NCI-H1417 (cell line): ENCODE data around the gene TNS4.

ENCODE experiments used
- DNase-seq, 3 experiments: peaks; one replicate each; lab custom pipeline; 2025; lab: John Stamatoyannopoulos, UW

TNS4 gene

DNA sequence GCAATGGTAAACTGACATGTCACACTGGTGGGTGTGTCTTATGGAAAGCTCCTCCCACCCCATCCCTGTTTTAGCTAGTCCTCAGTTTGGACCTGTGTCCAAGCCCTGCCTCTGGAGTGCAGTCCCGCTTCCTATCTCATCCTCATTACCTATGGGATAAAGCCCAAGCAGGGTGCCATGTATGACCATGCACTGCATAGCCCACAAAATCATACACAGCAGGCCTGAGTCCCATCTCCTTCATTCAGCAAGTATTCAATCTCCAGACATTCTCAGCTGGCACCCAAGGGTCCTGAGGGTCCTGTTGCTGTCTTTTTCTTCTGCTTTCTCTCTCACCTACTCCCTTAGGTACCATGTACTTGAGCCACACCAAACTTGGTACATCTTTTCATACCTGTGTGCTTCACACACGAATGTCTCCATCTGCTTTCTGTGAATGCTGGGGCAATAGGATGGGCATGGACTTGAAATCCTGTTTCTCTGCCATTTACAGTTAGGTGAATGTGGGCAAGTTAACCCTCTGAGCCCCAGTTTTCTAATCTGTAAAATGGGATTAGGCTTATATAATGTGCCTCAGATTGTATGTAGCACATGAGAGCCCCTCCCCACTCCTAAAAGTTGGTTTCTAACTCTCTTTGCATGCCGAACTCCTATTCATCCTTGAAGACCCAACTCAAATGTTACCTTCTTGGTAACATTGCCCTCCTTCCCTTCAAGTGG lies 28.5 kb downstream of the TNS4 start:
- DNase-seq: no peak

DNA sequence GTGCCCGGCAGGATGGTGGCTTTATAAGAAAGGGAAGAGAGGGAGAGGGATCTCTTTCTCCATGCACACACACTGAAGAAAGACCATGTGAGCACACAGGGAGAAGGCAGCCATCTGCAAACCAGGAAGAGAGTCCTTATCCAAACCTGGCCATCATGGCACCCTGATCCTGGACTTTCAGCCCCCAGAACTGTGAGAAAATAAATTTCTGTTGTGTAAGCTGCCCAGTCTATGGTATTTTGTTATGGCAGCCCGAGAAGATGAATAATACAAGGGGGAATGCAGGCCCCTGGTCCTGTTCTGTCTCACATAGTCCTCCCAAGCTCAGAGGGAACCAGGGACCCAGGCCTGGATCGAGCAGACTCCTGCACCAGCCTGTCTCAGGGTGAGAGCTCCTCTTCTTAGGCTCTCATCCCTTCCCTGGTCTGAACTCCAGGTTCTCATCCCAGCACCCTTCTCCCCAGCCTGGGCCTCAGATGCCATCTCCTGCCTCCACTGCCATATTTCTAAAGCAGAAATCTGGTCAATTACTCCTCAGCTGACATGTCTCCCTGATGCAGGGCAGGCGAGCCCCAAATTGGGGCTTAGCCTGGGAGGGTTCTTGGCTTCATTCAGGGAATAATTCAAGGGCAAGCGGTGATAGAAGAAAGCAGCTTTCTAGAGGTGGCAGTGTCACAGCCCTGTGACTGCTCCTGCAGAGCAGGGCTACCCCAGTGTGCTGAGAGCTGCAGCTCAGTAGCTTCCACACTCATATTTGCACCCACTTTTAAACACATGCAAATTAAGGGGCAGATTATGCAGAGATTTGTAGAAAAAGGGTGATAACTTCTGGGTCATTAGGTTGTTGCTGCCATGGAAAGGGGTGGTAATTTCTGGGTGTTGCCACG lies 29.3 kb downstream of the TNS4 start:
- DNase-seq: no peak

DNA sequence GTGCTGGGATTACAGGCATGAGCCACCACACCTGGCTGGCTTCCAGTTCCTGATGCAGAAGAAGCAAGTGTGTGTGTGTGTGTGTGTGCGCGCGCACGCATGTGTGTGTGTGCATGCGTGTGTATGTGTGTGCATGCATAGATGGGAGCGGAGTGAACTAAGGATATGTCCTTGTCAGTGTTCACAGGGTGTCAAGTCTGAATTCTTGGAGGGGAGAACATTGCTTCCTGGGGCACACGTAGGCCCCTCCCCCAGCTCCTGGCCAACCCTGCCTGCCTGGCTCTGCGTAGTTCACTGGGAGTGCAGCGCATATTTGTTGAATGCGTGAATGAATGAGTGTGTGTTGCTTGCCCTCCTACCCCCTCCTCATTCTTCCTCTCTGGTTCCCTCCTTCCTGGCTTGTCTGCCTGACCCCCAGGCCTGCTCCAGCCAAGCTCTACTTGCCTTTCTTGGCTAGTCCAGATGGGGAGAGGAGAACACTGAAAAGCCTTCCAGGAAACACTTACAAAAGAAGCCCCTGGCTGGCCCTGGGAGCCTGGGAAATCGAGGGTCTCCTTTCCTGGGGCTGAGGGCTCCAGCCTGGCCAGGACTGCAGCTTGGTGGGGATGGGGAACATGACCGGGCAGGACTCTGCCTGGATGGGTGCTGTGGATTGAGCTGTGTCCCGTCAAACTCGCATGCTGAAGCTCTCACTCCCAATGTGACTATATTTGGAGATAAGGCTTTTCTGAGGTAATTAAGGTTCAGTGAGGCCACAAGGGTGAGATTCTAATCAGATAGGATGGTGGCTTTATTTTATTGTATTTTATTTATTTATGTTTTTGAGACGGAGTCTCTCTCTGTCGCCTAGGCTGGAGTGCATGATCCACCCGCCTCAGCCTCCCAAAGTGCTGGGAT lies 30.2 kb downstream of the TNS4 start:
- no peak for DNase-seq

DNA sequence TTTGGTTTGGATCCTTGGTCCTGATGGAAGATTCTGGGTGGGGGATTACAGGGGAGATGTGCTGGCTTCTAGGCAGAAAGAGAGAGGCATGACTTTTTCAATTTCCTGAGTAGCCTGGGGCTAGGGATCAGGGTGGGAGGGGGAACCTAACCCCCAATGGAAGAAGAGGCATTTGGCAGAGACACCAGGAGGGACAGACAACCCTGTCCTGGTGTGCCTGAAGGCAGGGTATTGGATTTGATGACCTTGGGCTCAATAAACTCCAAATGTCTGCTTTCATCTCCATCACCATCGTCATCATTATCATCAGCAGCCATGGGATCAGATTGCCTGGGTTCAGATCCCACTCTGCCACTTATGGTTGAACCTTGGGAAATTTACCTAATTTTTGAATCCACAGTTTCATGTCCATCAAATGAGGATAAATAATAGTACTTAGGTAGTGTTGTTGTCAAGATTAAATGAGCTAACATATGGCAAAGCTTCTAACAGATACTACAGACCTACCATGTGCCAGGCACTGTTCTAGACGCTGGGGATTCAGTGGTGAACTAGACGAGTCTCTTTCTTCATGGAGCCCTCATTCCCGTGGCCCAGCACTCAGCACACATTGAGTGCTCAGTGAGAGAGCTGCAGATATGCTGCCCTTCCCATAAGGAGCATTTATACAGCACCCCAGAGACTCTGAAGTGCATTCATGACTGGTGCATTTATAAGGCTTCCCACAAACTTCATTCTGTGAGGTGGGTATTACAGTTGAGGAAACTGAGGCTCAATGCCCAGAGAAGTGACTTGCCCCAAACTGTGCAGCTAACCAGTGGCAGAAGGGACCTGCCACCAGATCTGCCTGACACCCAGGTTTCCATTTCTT lies 31.4 kb downstream of the TNS4 start:
- no peak for DNase-seq

DNA sequence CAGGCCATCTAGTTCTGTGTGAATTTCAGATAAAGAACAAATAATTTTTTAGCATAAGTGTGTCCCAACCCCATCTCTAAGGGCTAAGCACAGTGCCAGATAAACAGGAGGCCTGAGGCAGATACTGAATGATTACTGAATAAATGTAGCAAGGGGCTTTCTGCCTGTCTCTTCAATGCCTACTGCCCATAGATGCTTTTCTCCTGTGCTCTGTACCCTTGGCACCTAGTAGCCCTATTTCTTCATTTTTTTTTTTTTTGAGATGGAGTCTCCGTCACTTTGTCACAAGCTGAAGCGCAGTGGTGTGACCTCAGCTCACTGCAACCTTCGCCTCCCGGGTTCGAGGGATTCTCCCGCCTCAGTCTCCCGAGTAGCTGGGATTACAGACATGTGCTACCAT lies 32.9 kb downstream of the TNS4 start:
- DNase-seq: no peak

DNA sequence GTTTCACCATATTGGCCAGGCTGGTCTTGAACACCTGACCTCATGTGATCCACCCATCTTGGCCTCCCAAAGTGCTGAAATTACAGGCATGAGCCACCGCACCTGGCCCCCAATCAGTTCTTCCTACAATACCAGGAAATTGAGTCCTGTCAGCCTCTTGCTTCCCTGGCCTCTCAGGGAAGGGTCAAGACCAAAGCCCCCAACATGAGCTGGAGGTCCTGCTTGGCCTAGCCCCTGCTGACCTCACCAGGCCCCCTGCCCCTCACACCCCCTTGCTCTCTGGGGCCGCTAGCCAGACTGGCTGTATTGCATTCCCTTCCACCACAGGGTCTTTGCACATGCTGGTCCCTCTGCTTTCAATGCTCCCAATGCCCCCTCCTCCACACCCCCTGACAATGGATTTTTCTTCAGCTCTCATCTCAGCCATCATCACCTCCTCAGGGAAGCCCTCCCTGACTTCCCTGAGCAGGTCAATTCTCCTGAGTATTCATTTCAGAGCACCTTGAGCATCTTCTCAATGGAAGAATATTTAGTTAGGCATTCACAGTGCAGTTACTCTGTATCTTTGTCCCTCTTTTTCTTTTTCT lies 34.0 kb downstream of the TNS4 start:
- DNase-seq: no peak

DNA sequence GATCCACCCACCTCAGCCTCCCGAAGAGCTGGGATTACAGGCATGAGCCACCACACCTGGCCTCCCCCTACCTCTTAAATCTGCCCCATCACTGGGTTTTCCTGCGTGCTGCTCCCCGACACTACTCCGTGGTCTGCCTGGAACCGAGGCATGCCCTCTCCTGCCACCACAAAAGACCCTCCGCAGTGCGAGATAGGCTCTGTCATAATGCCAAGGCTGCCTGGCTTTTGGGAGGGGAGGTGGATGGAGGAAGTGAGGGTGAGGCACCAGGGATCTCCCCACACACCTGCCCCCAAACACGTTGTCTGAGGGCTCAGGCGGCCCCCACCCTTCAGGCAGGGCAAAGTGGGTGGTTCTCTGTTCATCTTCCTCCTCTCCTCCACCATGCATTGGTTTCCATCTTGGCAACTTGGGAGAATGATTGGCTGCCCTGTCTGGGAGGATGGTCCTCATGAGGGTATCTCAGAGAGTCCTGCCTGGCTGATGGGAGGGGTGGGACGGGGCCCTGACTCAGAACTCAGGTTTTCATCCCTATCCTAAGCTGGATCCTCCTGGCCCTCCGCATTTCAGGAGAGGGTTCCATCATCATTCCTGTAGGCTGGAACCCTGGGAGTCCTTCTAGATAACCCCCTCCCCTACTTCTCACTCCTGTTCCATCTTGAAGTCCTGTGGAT lies 35.0 kb downstream of the TNS4 start:
- DNase-seq: no peak

DNA sequence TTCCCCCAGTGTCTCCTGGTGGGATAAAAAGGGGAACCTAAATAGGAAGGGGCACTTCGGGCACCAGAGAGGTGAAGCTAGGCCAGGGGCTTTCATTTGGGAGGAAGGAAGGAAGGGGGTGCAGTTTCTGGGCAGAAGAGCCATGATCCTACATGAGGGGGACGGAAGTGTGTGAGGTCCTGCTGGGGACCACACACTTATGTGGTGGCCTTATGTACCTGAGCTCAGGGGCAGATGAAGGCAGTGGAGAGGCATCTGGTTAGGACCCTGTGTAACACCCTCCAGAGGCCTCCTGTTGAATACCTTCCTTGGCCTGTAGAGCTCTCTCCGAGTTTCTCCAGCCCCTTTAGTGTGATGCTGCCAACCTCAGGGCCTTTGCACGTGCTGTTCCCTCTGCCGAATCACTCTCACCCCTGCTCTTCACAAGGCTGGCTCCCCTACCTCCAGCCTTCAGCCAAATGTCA lies 37.0 kb downstream of the TNS4 start:
- DNase-seq: no peak

DNA sequence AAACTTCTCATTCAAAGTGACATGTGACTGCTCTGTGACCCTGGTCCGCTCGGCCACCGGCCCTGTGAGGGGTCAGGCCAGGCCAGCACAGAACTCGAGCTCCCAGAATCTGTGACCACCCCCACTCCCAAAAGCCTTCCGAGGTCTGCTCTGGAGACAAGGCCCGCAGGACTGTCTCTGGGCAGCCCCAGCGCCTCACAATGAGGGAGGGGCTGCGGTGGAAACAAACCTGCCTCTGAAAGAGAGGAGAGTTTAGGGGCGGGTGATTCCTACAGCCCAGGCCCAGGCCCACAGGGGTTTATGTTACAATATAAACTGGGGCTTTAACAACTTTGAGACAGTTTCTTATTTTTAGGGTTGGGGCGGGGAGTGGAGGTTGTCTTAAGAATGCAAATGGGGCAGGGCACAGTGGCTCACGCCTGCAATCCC lies 38.3 kb downstream of the TNS4 start:
- DNase-seq: no peak

DNA sequence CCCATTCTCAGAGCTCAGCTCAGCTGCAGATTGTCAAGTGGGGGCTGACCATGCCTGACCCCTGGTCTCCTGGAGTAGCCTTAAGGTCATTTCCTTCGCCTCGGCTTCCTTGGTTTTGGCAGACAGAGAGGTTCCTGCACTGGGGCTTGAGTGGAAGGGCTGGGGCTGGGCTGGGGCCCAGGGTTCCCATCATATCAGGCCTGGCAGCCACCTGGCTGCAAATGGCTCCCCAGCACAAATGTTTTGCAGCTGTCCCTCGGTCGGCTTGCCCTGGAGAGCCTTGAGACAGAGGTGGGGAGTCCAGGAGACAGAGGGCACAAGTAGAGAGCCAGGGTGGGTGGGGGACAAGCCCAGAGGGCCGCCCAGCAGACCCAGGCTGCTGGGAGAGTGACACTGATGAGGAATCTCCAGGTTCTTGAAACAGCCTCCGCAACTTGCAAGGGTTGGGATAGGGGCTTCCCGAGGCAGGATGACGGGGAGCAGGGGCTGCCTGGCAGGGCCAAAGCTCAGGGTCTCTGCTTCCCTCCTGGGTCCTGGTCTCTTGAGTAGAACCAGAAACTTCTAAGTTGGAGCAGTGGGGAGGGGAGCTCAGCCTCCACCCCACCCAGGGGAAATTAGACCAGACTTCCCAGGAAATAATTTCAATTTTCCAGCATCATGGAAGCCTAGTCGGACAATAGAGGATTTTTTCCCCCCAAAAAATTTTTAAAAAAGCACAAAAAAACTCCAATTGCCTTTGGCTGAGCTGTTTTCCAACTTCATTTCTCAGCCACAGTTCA lies 38.9 kb downstream of the TNS4 start:
- no peak for DNase-seq

DNA sequence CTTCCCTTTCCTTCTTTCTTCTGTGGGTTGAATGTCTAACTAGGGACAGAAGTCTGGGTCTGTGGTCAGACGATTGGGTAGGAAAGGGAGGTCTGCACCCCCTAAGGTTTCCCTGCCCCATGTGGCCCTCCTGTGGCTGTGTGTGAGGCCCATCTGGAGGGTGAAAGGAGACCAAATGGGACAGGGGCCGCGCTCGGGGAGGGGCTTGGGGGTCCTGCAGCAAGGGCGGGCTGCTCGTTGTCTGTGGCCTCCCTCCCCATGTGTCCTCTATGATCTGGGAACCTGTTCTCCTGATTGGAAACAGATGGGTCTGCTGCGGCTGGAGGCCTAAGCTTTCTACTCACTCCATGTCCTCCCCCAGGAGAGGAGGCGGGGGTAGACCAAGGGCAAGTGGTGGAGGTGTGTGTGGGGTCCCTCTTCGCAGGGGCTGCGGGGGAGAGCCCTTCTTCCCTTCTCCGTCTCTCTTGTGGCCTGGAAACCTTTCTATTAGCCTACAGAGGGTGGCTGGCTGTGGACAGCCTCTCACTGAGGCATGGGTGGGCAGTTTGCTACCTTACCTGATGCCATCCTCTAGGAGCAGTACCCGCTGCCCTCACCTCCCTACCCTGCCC lies 39.6 kb downstream of the TNS4 start:
- DNase-seq: no peak

DNA sequence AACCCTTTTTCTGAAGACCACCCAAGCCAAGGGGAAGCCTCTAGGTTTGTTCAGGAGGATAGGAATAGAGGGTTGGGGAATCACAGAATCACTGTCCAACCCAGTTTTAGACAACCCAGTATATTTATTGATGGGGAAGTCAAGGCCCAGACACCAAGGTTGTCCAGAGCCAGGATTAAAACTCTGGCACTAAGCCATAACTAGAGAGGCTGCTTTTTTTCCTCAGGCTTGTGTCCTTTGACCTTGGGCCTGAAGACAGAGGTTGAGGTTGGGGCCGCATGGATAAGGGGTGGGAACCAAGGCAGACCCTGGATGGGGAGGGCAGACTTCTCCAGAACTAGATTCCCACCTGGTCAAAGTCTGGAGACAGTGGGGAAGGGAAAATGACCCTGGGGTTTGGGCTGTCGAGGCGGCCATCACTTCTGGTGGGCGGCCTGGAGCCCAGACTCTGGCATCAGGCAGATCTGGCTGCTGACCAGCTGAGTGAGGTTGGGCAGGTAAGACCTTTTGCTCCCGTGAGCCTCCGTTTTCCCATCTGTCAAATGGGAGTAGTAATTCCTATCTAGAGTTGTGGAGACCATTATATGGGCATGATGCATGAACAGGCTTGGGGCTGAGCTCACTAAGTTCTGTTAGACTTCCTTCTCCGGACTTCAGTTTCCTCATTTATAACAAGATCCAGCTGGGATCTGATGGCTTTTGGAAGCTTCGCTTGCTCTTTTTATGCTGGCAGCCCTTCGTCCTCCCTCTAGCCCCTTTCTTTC lies 40.3 kb downstream of the TNS4 start:
- no peak for DNase-seq

DNA sequence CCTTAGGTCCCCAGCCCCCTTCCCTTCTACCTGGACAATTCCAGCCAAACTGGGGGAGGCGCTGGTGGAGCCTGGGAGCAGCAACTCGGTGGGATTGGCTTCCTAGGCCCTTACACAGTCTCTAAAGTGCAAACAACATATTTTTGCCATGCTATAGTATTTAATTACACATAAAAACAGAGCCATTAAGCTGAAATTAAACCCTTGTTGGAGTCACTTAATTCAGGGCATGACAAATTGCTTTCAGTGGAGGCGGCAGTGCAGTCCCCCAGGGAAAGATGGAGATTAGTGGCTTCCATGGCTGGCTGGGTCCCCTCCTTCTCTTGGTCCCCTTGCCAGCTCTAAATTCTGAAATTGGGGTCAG lies 40.8 kb downstream of the TNS4 start:
- DNase-seq: peak in 1 of 3 experiments; percentile 71

DNA sequence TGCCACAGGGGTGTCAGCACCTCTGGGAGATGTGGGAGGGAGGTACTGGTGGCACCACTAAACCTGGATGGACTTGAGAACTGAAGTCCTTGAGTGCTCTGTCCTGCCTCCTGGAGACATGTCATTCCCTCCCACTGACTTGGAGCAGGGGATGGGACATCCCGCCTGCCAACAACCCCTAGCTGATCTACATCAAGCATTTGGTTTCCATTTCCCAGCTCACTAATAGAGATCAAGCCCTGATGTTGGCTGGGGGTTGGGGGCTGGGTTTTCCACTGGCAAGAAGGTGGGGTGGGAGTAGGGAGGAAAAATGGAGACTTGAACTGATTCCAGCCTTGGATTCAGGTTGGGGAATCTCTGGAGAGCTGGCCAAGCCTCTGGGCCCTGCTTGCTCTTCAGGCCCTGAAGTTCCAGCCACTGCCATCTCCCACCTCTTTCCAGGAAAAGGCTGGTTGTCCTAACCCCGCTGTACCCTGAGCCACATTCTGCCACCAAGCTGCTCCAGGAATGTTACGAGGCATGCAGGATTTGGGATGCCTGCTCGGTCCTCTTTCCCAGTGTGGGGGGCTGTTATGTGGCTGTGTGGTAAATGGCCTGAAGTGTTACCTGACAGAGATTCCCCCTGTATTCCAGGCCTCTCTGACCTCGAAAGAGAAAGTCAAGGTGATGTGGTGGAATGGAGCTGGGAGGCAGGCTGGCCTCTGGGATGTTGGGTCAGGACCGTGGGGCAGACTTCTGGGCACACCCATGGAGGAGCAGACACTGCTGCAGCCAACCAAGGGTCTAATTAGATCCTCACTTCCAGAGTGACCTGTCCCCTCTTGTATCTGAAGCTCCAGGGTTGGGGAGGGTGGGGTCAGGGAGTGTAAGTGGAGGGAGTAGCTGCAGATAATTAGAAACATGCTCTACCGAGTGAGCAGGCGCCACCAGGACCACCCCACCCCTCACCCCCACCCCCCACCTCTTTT lies 41.5 kb downstream of the TNS4 start:
- no peak for DNase-seq

DNA sequence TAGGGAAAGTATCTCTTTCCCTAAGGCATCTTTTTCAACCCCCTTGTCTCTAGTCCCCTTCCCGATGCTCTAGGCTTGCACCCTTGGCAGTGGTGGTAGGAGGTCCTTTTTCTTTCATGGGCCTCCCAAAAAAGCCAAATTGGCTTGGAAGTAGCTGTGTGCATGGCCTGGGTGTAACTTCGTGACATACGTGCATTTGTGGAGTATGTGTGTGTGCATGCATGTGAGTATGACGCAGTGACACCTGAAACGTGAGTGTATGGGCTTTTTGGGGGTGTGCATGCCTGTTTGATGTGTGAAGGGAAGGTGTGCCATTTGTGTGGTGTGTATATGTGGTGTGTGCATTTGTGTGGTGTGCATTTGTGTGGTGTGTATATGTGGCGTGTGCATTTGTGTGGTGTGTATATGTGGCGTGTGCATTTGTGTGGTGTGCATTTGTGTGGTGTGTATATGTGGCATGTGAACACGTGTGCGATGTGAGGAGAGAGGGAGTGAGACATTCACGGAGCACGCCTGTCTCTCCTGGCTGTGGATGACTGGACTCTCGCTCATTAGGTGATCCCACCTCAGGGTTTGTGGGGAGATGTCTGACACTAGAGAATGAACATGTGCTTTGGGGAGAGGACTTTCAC lies 42.5 kb downstream of the TNS4 start:
- no peak for DNase-seq

DNA sequence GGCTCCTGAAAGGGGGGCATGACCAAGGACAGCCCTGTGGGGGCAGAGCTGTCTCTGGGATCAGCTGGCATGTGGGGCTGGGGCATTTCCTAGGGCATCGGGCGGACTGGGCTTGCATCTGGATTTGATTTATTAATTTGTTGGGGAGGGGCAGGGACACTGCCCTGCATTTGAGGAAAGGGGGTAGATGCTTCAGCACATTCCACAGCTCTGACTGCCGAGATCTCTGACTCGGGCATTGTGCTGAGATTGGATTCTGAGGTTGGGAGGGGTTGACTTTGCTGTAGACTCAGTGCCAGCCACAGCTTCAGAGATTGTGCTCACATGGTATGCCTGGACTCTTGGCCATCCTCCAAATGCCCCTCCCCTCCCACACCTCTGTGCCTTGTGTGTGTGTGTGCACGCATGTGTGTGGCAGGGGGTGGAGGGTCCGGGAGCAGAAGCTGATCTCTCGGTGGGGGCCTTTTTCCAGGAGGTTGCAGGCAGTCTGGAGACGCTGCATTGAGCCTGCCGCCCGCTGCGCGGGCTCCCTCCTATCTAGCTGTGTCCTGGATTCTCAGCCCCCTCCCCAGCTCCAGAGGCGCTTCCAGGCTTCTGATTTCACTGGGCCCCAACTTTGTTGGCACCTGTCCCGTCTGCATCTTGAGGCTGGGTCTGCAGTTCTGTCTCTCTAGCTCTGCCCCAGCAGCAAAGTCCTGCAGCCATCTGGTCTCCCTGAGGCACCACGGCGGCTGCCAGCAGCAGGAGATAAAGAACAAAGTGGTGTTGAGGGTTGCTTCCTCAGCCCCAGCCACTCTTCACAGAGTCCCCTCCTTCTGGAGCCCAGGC lies 43.2 kb downstream of the TNS4 start:
- DNase-seq: no peak
